Measurements from ENCODE around the gene CPT1B. TPM values are rescaled to one million over a fixed set of nuclear protein-coding genes. Genes with fewer than 3 reads are reported as not detected.

Gene CPT1B
- total and polyA plus RNA-seq, 2 of the 4 experiments (the other 2 are of a cell fraction): 0.36 to 1.8 TPM

DNA sequence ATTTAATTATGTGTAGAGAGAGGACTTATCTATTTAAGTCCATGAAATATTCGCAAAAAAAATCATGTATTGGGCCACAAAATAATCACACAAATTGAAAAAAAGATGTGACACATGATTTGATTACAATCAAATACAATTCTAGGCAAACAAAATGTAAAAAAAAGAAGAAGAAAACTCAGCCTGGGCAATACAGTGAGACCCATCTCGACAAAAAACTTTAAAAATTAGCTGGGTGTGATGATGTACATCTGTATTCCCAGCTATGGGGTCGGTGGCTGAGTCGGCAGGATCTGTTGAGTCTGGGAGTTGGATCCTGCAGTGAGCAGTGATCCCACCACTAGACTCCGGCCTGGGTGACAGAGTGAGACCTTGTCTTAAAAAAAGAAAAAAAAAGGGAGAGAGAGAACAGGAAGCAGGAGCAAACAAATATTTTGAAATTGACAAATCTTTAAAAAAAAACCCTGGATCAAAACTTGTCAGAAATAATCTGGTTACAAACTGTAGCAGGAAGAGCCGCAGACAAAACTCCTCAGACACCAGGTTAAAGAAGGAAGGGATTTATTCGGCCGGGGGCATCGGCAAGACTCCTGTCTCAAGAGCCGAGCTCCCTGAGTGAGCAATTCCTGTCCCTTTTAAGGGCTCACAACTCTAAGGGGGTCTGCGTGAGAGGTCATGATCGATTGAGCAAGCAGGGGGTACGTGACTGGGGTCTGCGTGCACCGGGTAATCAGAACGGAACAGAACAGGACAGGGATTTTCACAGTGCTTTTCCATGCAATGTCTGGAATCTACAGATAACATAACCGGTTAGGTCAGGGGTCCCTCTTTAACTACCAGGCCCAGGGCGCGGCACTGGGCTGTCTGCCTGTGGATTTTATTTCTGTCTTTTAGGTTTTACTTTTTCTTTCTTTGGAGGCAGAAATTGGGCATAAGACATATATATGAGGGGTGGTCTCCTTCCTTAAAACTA, 45.1 kb downstream of the CPT1B start:
- Histone ChIP-seq H2AK5ac (ENCODE audit: low read depth, low read length) (no peak overlapping the region), H3K27me3 (ENCODE audit: control insufficient read depth, insufficient read depth, low read length) (peaks cover 5% of the 10 kb centered on the region; the same call in 1 of the 2 replicates), H3K18ac (ENCODE audit: low read depth, low read length) (no peak overlapping the region), H2AFZ (replicated peaks; ENCODE audit: low read length, poor library complexity) (no peak overlapping the region), H2BK120ac (ENCODE audit: low read depth, low read length) (no peak overlapping the region), H3K9me3 (ENCODE audit: control insufficient read depth, insufficient read depth, low read length) (no peaks in the 10 kb centered on the region), H3K79me1 (ENCODE audit: low read depth in 1 of 2, low read length in 2 of 2) (peaks cover 0 to 6% of the 10 kb centered on the region in 2 experiments; a peak in 1 of 4 replicates), H3K56ac (ENCODE audit: extremely low read depth, insufficient read depth, low read length) (no peak overlapping the region), H3K23ac (ENCODE audit: low read depth, low read length) (no peak overlapping the region), H2BK5ac (ENCODE audit: low read depth, low read length, poor library complexity, severe bottlenecking) (no peak overlapping the region), H3K9ac (ENCODE audit: low read depth, low read length) (no peak overlapping the region), H3K4me3 (ENCODE audit: insufficient read depth, low read depth, low read length) (no peak overlapping the region), H2BK20ac (ENCODE audit: low read depth, low read length) (no peak overlapping the region), H4K8ac (ENCODE audit: low read depth in 2 of 2, low read length in 2 of 2) (no peak overlapping the region), H3K4me2 (ENCODE audit: low read depth, low read length) (no peak overlapping the region), H3K4ac (ENCODE audit: low read depth, low read length) (no peak overlapping the region), H3K14ac (replicated peaks; ENCODE audit: low read depth, low read length) (no peak overlapping the region), H3K4me1 (ENCODE audit: control insufficient read depth, insufficient read depth, low read length) (peaks cover 11% of the 10 kb centered on the region), H3K27ac (ENCODE audit: insufficient read depth, low read length) (no peak overlapping the region), H4K20me1 (ENCODE audit: insufficient read depth, low read length) (no peaks in the 10 kb centered on the region), H4K91ac (ENCODE audit: insufficient read depth, low read depth, low read length) (no peak overlapping the region), H2BK15ac (ENCODE audit: low read depth, low read length) (no peak overlapping the region), H3K9me1 (ENCODE audit: insufficient read depth, low read length) (0 out of 2 replicates have a peak, but pooled peaks cover 3% of the 10 kb centered on the region), H3K36me3 (ENCODE audit: control insufficient read depth, insufficient read depth, low read length) (no peaks in the 10 kb centered on the region), H2AK9ac (replicated peaks; ENCODE audit: low read depth, low read length, poor library complexity) (no peak overlapping the region), H4K5ac (ENCODE audit: low read depth, low read length) (no peak overlapping the region)
- ChIA-PET CTCF (no interaction called here), POLR2A (ENCODE audit: unreplicated experiment) (interaction anchor here (0.5 kb wide), 1 partner anchor 370 kb away, joined by 4 read pairs; no protein-coding TSS in a partner anchor)
- no peak for TF ChIP-seq CHD1 (IDR thresholded peaks at IDR 0.05; ENCODE audit: low read depth, low read length)
- DNase-seq (no peak), ATAC-seq (ENCODE audit: low read depth) (no peak)
- intact Hi-C loops (cut with micrococcal nuclease): no loop called here
- WGBS, 2 experiments (ENCODE audit: extremely low coverage in 2 of 2, insufficient read length in 1 of 2): 82% methylated on average over 7 of the region's 19 CpGs; no CpG with 5 or more reads in 1 of the 2 experiments
- dilution Hi-C loops (cut with HindIII; ENCODE audit: low sequenced_read_pairs, unreplicated experiment): no loop called here
- no TSS peak for BruUV-seq (replicated peaks)
- in situ Hi-C loops (cut with MboI; ENCODE audit: low sequenced_read_pairs): no loop called here

Measured in IMR-90 (cell line).